Peyer's patch (tissue), 4 donors: ENCODE results near the gene DTWD2.

Experiments used
- POLR2A ChIP-seq, 2 donors: fragments of 450-650 bp; IDR thresholded peaks; one replicate each; pipeline ENCODE4 v1.5.1; 2017; ENCODE audit warnings: antibody characterized with exemption in 2 of 2, mild to moderate bottlenecking in 2 of 2, moderate library complexity in 2 of 2
- TF ChIP-seq, protein P1 (sequence below), 6 experiments: fragments of 450-650 bp in 4 of 6; fragments of 200-600 bp in 2 of 6; sonication (generic) in 1 of 6; IDR thresholded peaks; one replicate each; pipeline ENCODE4 v1.5.1; 2017 to 2019; ENCODE audit warnings: antibody characterized with exemption in 6 of 6, mild to moderate bottlenecking in 3 of 6, moderate library complexity in 1 of 6

DNA sequence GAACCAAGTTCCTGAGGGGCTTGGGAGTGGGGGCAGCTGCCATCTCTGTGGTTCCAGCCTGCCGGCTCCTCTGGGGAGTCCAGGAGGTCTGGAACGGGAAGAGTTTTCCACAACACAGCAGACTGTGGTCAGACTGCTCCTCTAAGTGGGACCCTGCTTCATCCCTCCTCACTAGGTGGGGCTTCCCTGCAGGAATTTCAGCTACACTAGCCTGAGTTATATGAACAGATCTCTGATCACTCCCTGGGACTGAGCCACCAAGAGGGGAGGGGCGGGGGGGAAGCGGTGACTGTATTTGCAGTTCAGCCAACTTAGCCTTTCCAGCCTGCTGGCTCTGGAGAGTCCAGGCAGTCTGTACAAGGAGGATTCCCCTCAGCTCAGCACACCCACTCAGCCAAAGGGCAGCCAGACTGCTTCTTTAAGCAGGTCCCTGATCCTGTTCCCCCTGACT, 19.4 kb downstream of the DTWD2 start:
- TF ChIP-seq, protein P1, sequence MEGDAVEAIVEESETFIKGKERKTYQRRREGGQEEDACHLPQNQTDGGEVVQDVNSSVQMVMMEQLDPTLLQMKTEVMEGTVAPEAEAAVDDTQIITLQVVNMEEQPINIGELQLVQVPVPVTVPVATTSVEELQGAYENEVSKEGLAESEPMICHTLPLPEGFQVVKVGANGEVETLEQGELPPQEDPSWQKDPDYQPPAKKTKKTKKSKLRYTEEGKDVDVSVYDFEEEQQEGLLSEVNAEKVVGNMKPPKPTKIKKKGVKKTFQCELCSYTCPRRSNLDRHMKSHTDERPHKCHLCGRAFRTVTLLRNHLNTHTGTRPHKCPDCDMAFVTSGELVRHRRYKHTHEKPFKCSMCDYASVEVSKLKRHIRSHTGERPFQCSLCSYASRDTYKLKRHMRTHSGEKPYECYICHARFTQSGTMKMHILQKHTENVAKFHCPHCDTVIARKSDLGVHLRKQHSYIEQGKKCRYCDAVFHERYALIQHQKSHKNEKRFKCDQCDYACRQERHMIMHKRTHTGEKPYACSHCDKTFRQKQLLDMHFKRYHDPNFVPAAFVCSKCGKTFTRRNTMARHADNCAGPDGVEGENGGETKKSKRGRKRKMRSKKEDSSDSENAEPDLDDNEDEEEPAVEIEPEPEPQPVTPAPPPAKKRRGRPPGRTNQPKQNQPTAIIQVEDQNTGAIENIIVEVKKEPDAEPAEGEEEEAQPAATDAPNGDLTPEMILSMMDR (IDR thresholded peaks at IDR 0.05): no peak
- no peak for TF ChIP-seq POLR2A (IDR thresholded peaks at IDR 0.05)
